GM12892 (cell line): Measurements from ENCODE around the gene PTBP2.

Source experiments
- POLR2A ChIP-seq: IDR thresholded peaks from 2 replicates; pipeline ENCODE4 v1.6.1; 2011; ENCODE audit warnings: low read depth, low read length, control low read depth
- POLR2AphosphoS5 ChIP-seq: IDR thresholded peaks from 2 replicates; pipeline ENCODE4 v1.6.1; 2011; ENCODE audit warnings: low read depth, low read length, control low read depth
- TAF1 ChIP-seq: IDR thresholded peaks from 2 replicates; pipeline ENCODE4 v1.6.1; 2011; ENCODE audit warnings: low read depth, mild to moderate bottlenecking, control low read depth, low read length, borderline replicate concordance

GRCh38 chr1:96674915-96675314 is 46.7 kb upstream of the PTBP2 start:
- TF ChIP-seq POLR2A, result no peak
- no peak for TF ChIP-seq TAF1
- no peak for TF ChIP-seq POLR2AphosphoS5
